ENCODE results near the gene ZNF778. TPM values are rescaled to one million over a fixed set of nuclear protein-coding genes. Genes with fewer than 3 reads are reported as not detected.
A peak's percentile ranks its signal among the peaks of the same experiment; 100 is the strongest.
"Not testable (repeated sequence)": the region's sequence is repeated elsewhere in the genome, so short reads cannot be mapped to it uniquely, and the experiment has no call there.

ZNF778 gene
- total and polyA plus RNA-seq, 2 donors (not counting 1 experiment from before 2014, with no cell fraction given): 2.2 to 13.4 TPM

GRCh38 chr16:89184933-89185794, 32.3 kb upstream of the ZNF778 start:
- ATAC-seq (ENCODE audit: low read depth): peak; percentile 22
- H3K79me2 ChIP-seq (ENCODE audit: control insufficient read depth, insufficient read depth, low read length): no peaks in the 10 kb centered on the region
- H3K36me3 ChIP-seq (replicated peaks in 1 of 2; ENCODE audit: control extremely low read depth in 1 of 2, control insufficient read depth in 1 of 2, extremely low read depth in 1 of 2, insufficient read depth in 2 of 2, low read length in 1 of 2): no peaks in the 10 kb centered on the region
- intact Hi-C loops (cut with micrococcal nuclease): no loop called here
- H3K27me3 ChIP-seq (replicated peaks in 1 of 4; ENCODE audit: control extremely low read depth in 1 of 4, control insufficient read depth in 3 of 4, insufficient read depth in 4 of 4, low read length in 3 of 4): no peaks in the 10 kb centered on the region
- H2AFZ ChIP-seq (ENCODE audit: insufficient read depth, low read depth, low read length, poor library complexity, severe bottlenecking): no peak overlapping the region
- 84% methylated on average over 44 of the region's 48 CpGs for WGBS (ENCODE audit: insufficient coverage)
- H3K27ac Mint-ChIP-seq: no peak overlapping the region
- H3K27ac ChIP-seq (ENCODE audit: low read length in 2 of 2): no peak overlapping the region
- H3K9ac ChIP-seq (ENCODE audit: low read length): no peak overlapping the region
- ChIA-PET POLR2A (no interaction called here), CTCF (no interaction called here)
- no peaks in the 10 kb centered on the region for H3K9me3 Mint-ChIP-seq (ENCODE audit: insufficient read depth)
- H3K4me1 Mint-ChIP-seq: no peaks in the 10 kb centered on the region
- H3K4me2 ChIP-seq (replicated peaks; ENCODE audit: low read depth, low read length, poor library complexity, severe bottlenecking): no peak overlapping the region
- H3K4me3 Mint-ChIP-seq: no peak overlapping the region
- TF ChIP-seq CTCF (IDR thresholded peaks at IDR 0.05) (no peak), EZH2 (IDR thresholded peaks at IDR 0.05; ENCODE audit: borderline replicate concordance, insufficient read depth, low read depth, low read length, poor library complexity, severe bottlenecking) (no peak)
- peak; percentile 48 for DNase-seq
- no peaks in the 10 kb centered on the region for H3K27me3 Mint-ChIP-seq
- H3K4me3 ChIP-seq (ENCODE audit: control extremely low read depth in 1 of 5, extremely low read depth in 1 of 5, insufficient read depth in 1 of 5, low read depth in 2 of 5, low read length in 4 of 5): no peak overlapping the region
- H4K20me1 ChIP-seq (ENCODE audit: control insufficient read depth, insufficient read depth, low read length, poor library complexity, severe bottlenecking): no peaks in the 10 kb centered on the region
- peaks cover 0 to 16% (median 0%) of the 10 kb centered on the region in 3 donors for H3K9me3 ChIP-seq (ENCODE audit: control extremely low read depth in 1 of 3, control insufficient read depth in 2 of 3, insufficient read depth in 1 of 3, low read length in 2 of 3)
- H3K4me1 ChIP-seq (ENCODE audit: control insufficient read depth in 2 of 2, insufficient read depth in 2 of 2, low read length in 2 of 2): no peaks in the 10 kb centered on the region

GRCh38 chr16:89185887-89186592, 31.5 kb upstream of the ZNF778 start:
- peaks cover 0 to 16% (median 0%) of the 10 kb centered on the region in 3 donors for H3K9me3 ChIP-seq (ENCODE audit: control extremely low read depth in 1 of 3, control insufficient read depth in 2 of 3, insufficient read depth in 1 of 3, low read length in 2 of 3)
- H3K4me2 ChIP-seq (replicated peaks; ENCODE audit: low read depth, low read length, poor library complexity, severe bottlenecking); H3K4me1 ChIP-seq (ENCODE audit: control insufficient read depth in 2 of 2, insufficient read depth in 2 of 2, low read length in 2 of 2); H3K27ac Mint-ChIP-seq; intact Hi-C loops (cut with micrococcal nuclease); H3K4me3 Mint-ChIP-seq; H3K27me3 Mint-ChIP-seq; ATAC-seq (ENCODE audit: low read depth); H3K36me3 ChIP-seq (replicated peaks in 1 of 2; ENCODE audit: control extremely low read depth in 1 of 2, control insufficient read depth in 1 of 2, extremely low read depth in 1 of 2, insufficient read depth in 2 of 2, low read length in 1 of 2); H2AFZ ChIP-seq (ENCODE audit: insufficient read depth, low read depth, low read length, poor library complexity, severe bottlenecking); H4K20me1 ChIP-seq (ENCODE audit: control insufficient read depth, insufficient read depth, low read length, poor library complexity, severe bottlenecking); H3K4me1 Mint-ChIP-seq; H3K9ac ChIP-seq (ENCODE audit: low read length); H3K79me2 ChIP-seq (ENCODE audit: control insufficient read depth, insufficient read depth, low read length); H3K27me3 ChIP-seq (replicated peaks in 1 of 4; ENCODE audit: control extremely low read depth in 1 of 4, control insufficient read depth in 3 of 4, insufficient read depth in 4 of 4, low read length in 3 of 4); CTCF ChIA-PET; H3K27ac ChIP-seq (ENCODE audit: low read length in 2 of 2); H3K4me3 ChIP-seq (ENCODE audit: control extremely low read depth in 1 of 5, extremely low read depth in 1 of 5, insufficient read depth in 1 of 5, low read depth in 2 of 5, low read length in 4 of 5); H3K9me3 Mint-ChIP-seq (ENCODE audit: insufficient read depth); DNase-seq: not testable (repeated sequence)
- WGBS (ENCODE audit: insufficient coverage): 93% methylated on average over 25 of the region's 30 CpGs
- POLR2A ChIA-PET: interaction anchor here (0.7 kb wide), 1 partner anchor 218 kb away, joined by 4 read pairs; no protein-coding TSS in a partner anchor

GRCh38 chr16:89186593-89187031, 30.9 kb upstream of the ZNF778 start:
- H3K27ac ChIP-seq (ENCODE audit: low read length in 2 of 2); H3K9me3 Mint-ChIP-seq (ENCODE audit: insufficient read depth); H3K79me2 ChIP-seq (ENCODE audit: control insufficient read depth, insufficient read depth, low read length); intact Hi-C loops (cut with micrococcal nuclease); H3K4me1 ChIP-seq (ENCODE audit: control insufficient read depth in 2 of 2, insufficient read depth in 2 of 2, low read length in 2 of 2); CTCF ChIA-PET; H2AFZ ChIP-seq (ENCODE audit: insufficient read depth, low read depth, low read length, poor library complexity, severe bottlenecking); H3K27ac Mint-ChIP-seq; H3K4me3 ChIP-seq (ENCODE audit: control extremely low read depth in 1 of 5, extremely low read depth in 1 of 5, insufficient read depth in 1 of 5, low read depth in 2 of 5, low read length in 4 of 5); H3K4me3 Mint-ChIP-seq; DNase-seq; H3K27me3 Mint-ChIP-seq; H3K36me3 ChIP-seq (replicated peaks in 1 of 2; ENCODE audit: control extremely low read depth in 1 of 2, control insufficient read depth in 1 of 2, extremely low read depth in 1 of 2, insufficient read depth in 2 of 2, low read length in 1 of 2); H3K27me3 ChIP-seq (replicated peaks in 1 of 4; ENCODE audit: control extremely low read depth in 1 of 4, control insufficient read depth in 3 of 4, insufficient read depth in 4 of 4, low read length in 3 of 4); H3K4me1 Mint-ChIP-seq; ATAC-seq (ENCODE audit: low read depth); H3K4me2 ChIP-seq (replicated peaks; ENCODE audit: low read depth, low read length, poor library complexity, severe bottlenecking); H3K9ac ChIP-seq (ENCODE audit: low read length); H4K20me1 ChIP-seq (ENCODE audit: control insufficient read depth, insufficient read depth, low read length, poor library complexity, severe bottlenecking): not testable (repeated sequence)
- POLR2A ChIA-PET: interaction anchor here (0.7 kb wide), 1 partner anchor 218 kb away, joined by 4 read pairs; no protein-coding TSS in a partner anchor
- H3K9me3 ChIP-seq (ENCODE audit: control extremely low read depth in 1 of 3, control insufficient read depth in 2 of 3, insufficient read depth in 1 of 3, low read length in 2 of 3): peaks cover 0 to 16% (median 0%) of the 10 kb centered on the region in 3 donors
- WGBS (ENCODE audit: insufficient coverage): 94% methylated on average over 20 of the region's 20 CpGs

All from B cell (primary cell).